Measurements from ENCODE around the gene RTP4. TPM values are rescaled to one million over a fixed set of nuclear protein-coding genes. Genes with fewer than 3 reads are reported as not detected.
"Not testable (repeated sequence)": the region's sequence is repeated elsewhere in the genome, so short reads cannot be mapped to it uniquely, and the experiment has no call there.

Gene RTP4
- total and polyA plus RNA-seq, 2 experiments from 2014 or later = 1.8 to 1.9 TPM

GRCh38 chr3:187403768-187404288 lies 35.6 kb downstream of the RTP4 start:
- Histone ChIP-seq H3K27ac (peak overlapping the region; percentile 54), H2AFZ (no peak overlapping the region), H3K9me3 (ENCODE audit: low read depth) (no peaks in the 10 kb centered on the region), H3K9me2 (replicated peaks; ENCODE audit: insufficient read depth) (no peaks in the 10 kb centered on the region), H3K27me3 (no peaks in the 10 kb centered on the region), H3K36me3 (replicated peaks; ENCODE audit: insufficient read depth, low read depth) (no peaks in the 10 kb centered on the region), H4K20me1 (ENCODE audit: insufficient read depth, poor library complexity, severe bottlenecking) (no peaks in the 10 kb centered on the region), H3K4me2 (no peak overlapping the region), H3K79me2 (no peaks in the 10 kb centered on the region), H3K4me3 (no peak overlapping the region), H3K4me1 (ENCODE audit: insufficient read depth) (no peaks in the 10 kb centered on the region)
- TF ChIP-seq EZH2 (IDR thresholded peaks at IDR 0.05; ENCODE audit: borderline replicate concordance) = no peak
- TF ChIP-seq CTCF (IDR thresholded peaks at IDR 0.05; ENCODE audit: poor library complexity) = no peak
- TF ChIP-seq EZH2phosphoT487 (IDR thresholded peaks at IDR 0.05; ENCODE audit: low read depth, severe bottlenecking, unreplicated experiment) = no peak
- WGBS (ENCODE audit: low lambda C conversion rate, missing lambda C conversion rate) = 31% methylated on average over 4 of the region's 4 CpGs
- DNase-seq (ENCODE audit: low spot score) = peak; percentile 72

- no peak for DNase-seq (ENCODE audit: low spot score)
- Histone ChIP-seq H3K4me1 (ENCODE audit: insufficient read depth) (no peaks in the 10 kb centered on the region), H3K4me3 (no peak overlapping the region), H3K9me2 (replicated peaks; ENCODE audit: insufficient read depth) (no peaks in the 10 kb centered on the region), H4K20me1 (ENCODE audit: insufficient read depth, poor library complexity, severe bottlenecking) (no peaks in the 10 kb centered on the region), H3K9me3 (ENCODE audit: low read depth) (no peaks in the 10 kb centered on the region), H3K36me3 (replicated peaks; ENCODE audit: insufficient read depth, low read depth) (no peaks in the 10 kb centered on the region), H3K27ac (no peak overlapping the region), H2AFZ (no peak overlapping the region), H3K4me2 (no peak overlapping the region), H3K27me3 (no peaks in the 10 kb centered on the region), H3K79me2 (no peaks in the 10 kb centered on the region)
- 97% methylated on average over 3 of the region's 3 CpGs for WGBS (ENCODE audit: low lambda C conversion rate, missing lambda C conversion rate)
- TF ChIP-seq EZH2phosphoT487 (IDR thresholded peaks at IDR 0.05; ENCODE audit: low read depth, severe bottlenecking, unreplicated experiment) (no peak), EZH2 (IDR thresholded peaks at IDR 0.05; ENCODE audit: borderline replicate concordance) (no peak), CTCF (IDR thresholded peaks at IDR 0.05; ENCODE audit: poor library complexity) (no peak)
Measured at GRCh38 chr3:187406927-187407326, 38.7 kb downstream of the RTP4 start.

GRCh38 chr3:187411991-187412781 lies 44.0 kb downstream of the RTP4 start:
- not testable (repeated sequence) for H3K4me1 ChIP-seq (ENCODE audit: insufficient read depth); H3K36me3 ChIP-seq (replicated peaks; ENCODE audit: insufficient read depth, low read depth); DNase-seq (ENCODE audit: low spot score); H3K9me3 ChIP-seq (ENCODE audit: low read depth); H3K27me3 ChIP-seq; H2AFZ ChIP-seq; H3K79me2 ChIP-seq; H4K20me1 ChIP-seq (ENCODE audit: insufficient read depth, poor library complexity, severe bottlenecking); H3K4me2 ChIP-seq; H3K9me2 ChIP-seq (replicated peaks; ENCODE audit: insufficient read depth); H3K27ac ChIP-seq; H3K4me3 ChIP-seq
- 48% methylated on average over 13 of the region's 35 CpGs for WGBS (ENCODE audit: low lambda C conversion rate, missing lambda C conversion rate)

Other genes starting within 250 kb of the RTP4 start
- gene RPL39L, start 228.9 kb upstream of the RTP4 start, total RNA-seq = 9.7 and 16.8 TPM in 2 replicates
- 11.1 and 12.8 TPM in 2 replicates for gene RPL39L, start 228.9 kb upstream of the RTP4 start, polyA plus RNA-seq
- gene RTP1, start 170.9 kb upstream of the RTP4 start, total RNA-seq = not detected in 2 replicates
- gene RTP1, start 170.9 kb upstream of the RTP4 start, polyA plus RNA-seq = not detected in 2 replicates
- gene MASP1, start 76.6 kb upstream of the RTP4 start, total RNA-seq = 25.1 and 29.0 TPM in 2 replicates
- gene MASP1, start 76.6 kb upstream of the RTP4 start, polyA plus RNA-seq = 18.1 and 23.3 TPM in 2 replicates